Liver (tissue), 9 donors: ENCODE data around the gene QSOX1. TPM values are rescaled to one million over a fixed set of nuclear protein-coding genes. Genes with fewer than 3 reads are reported as not detected.

Experiments
- DNase-seq: peaks from one replicate; pipeline ENCODE4 v3.0.0-alpha.2; 2017; ENCODE audit warnings: low spot score
- H3K27ac ChIP-seq, 2 donors: one replicate each; pipeline ENCODE4 v1.7.0; 2013; ENCODE audit warnings: inconsistent platforms in 2 of 2, low read length in 2 of 2, control low read depth in 1 of 2, low read depth in 1 of 2, mild to moderate bottlenecking in 1 of 2
- H3K27me3 ChIP-seq, 4 donors: one replicate each; pipeline versions ENCODE4 v1.6.1 to v1.7.0; 2013; ENCODE audit warnings: low read length in 3 of 4, inconsistent platforms in 1 of 4, mild to moderate bottlenecking in 1 of 4, moderate library complexity in 1 of 4; ENCODE audit not compliant: control insufficient read depth in 4 of 4, insufficient read depth in 4 of 4
- H3K36me3 ChIP-seq, 4 donors: one replicate each; pipeline versions ENCODE4 v1.6.1 to v1.7.0; 2013; ENCODE audit warnings: low read length in 3 of 4, mild to moderate bottlenecking in 3 of 4, low read depth in 1 of 4, moderate library complexity in 1 of 4; ENCODE audit not compliant: control insufficient read depth in 4 of 4, insufficient read depth in 3 of 4
- H3K4me1 ChIP-seq, 4 donors: one replicate each; pipeline versions ENCODE4 v1.6.1 to v1.7.0; 2013; ENCODE audit warnings: low read length in 3 of 4, mild to moderate bottlenecking in 3 of 4, moderate library complexity in 1 of 4; ENCODE audit not compliant: control insufficient read depth in 4 of 4, insufficient read depth in 4 of 4
- H3K4me3 ChIP-seq, 3 donors: one replicate each; pipeline versions ENCODE4 v1.6.1 to v1.7.0; 2013; ENCODE audit warnings: low read length in 3 of 3, control low read depth in 1 of 3, low read depth in 1 of 3, mild to moderate bottlenecking in 1 of 3
- H3K9ac ChIP-seq, 2 donors: one replicate each; pipeline ENCODE4 v1.7.0; 2013; ENCODE audit warnings: low read length in 2 of 2, mild to moderate bottlenecking in 2 of 2, moderate library complexity in 2 of 2, control low read depth in 1 of 2, low read depth in 1 of 2
- H3K9me3 ChIP-seq, 4 donors: one replicate each; pipeline versions ENCODE4 v1.6.1 to v1.7.0; 2013; ENCODE audit warnings: low read length in 3 of 4; ENCODE audit not compliant: control insufficient read depth in 4 of 4
- EGR1 ChIP-seq, 2 donors: IDR thresholded peaks; 2 replicates each; pipeline ENCODE4 v1.6.1; 2016 to 2018; ENCODE audit warnings: antibody characterized with exemption in 2 of 2, low read depth in 2 of 2
- FOXA1 ChIP-seq: IDR thresholded peaks from 2 replicates; pipeline ENCODE4 v1.6.1; 2016; ENCODE audit warnings: antibody characterized with exemption
- FOXA2 ChIP-seq: IDR thresholded peaks from 2 replicates; pipeline ENCODE4 v1.6.1; 2016; ENCODE audit warnings: antibody characterized with exemption
- GABPA ChIP-seq, 2 donors: IDR thresholded peaks in 1 of 2; conservative IDR thresholded peaks in 1 of 2; 2 replicates each; pipeline ENCODE4 v1.6.1; 2016; ENCODE audit warnings: antibody characterized with exemption in 2 of 2, mild to moderate bottlenecking in 1 of 2, moderate library complexity in 1 of 2
- HNF4A ChIP-seq, 2 donors: conservative IDR thresholded peaks; 2 replicates each; pipeline ENCODE4 v1.6.1; 2016; ENCODE audit warnings: antibody characterized with exemption in 2 of 2, mild to moderate bottlenecking in 2 of 2
- HNF4G ChIP-seq: IDR thresholded peaks from 2 replicates; pipeline ENCODE4 v1.6.1; 2016; ENCODE audit warnings: antibody characterized with exemption
- NR2F2 ChIP-seq: IDR thresholded peaks from 2 replicates; pipeline ENCODE4 v1.6.1; 2016; ENCODE audit warnings: antibody characterized with exemption
- RXRA ChIP-seq, 2 donors: IDR thresholded peaks; 2 replicates each; pipeline ENCODE4 v1.6.1; 2017 to 2018; ENCODE audit warnings: antibody characterized with exemption in 2 of 2, mild to moderate bottlenecking in 1 of 2
- SP1 ChIP-seq: IDR thresholded peaks from 2 replicates; pipeline ENCODE4 v1.6.1; 2018; ENCODE audit warnings: antibody characterized with exemption, mild to moderate bottlenecking
- TAF1 ChIP-seq: conservative IDR thresholded peaks from 2 replicates; pipeline ENCODE4 v1.6.1; 2016; ENCODE audit warnings: antibody characterized with exemption, mild to moderate bottlenecking
- YY1 ChIP-seq: IDR thresholded peaks from 2 replicates; pipeline ENCODE4 v1.6.1; 2016; ENCODE audit warnings: antibody characterized with exemption, mild to moderate bottlenecking
- WGBS: extraction: QIAGEN DNeasy Blood & Tissue Kit; methylation state at CpG from one replicate; pipeline ENCODE4 v1.1.7; 2013; 5-methylcytosine and 5-hydroxymethylcytosine counted together
- polyA plus RNA-seq, 2 donors: library from polyadenylated mRNA; stranded (reverse) in 1 of 2; unstranded in 1 of 2; fragments of 200-250 nt in 1 of 2; fragments of >200 nt in 1 of 2; fragmentation: Nextera tagmentation in 1 of 2; extraction: Ambion mirVana in 1 of 2; gene quantifications; one replicate each; pipeline versions ENCODE4 v1.2.1 to v1.2.3, GENCODE V29; 2013 to 2015
- total RNA-seq, 2 donors: library from RNA; depleted of rRNA; stranded (reverse); fragments of >200 nt; gene quantifications; one replicate each; pipeline ENCODE4 v1.2.3, GENCODE V29; 2014
- TF ChIP-seq, protein P1 (sequence below): IDR thresholded peaks from 2 replicates; pipeline ENCODE4 v1.6.1; 2016; ENCODE audit warnings: antibody characterized with exemption, mild to moderate bottlenecking
- TF ChIP-seq, protein P2 (sequence below): fragments of 150-350 bp; IDR thresholded peaks from 2 replicates; pipeline ENCODE4 v1.5.1; 2017; ENCODE audit warnings: improper control_type of control experiment, low read depth, low read length; ENCODE audit not compliant: missing input control
- TF ChIP-seq, protein P3 (sequence below): IDR thresholded peaks from 2 replicates; pipeline ENCODE4 v1.6.1; 2016; ENCODE audit warnings: antibody characterized with exemption
- TF ChIP-seq, protein P4 (sequence below): IDR thresholded peaks from 2 replicates; pipeline ENCODE4 v1.6.1; 2016; ENCODE audit warnings: antibody characterized with exemption
- TF ChIP-seq, protein P5 (sequence below): IDR thresholded peaks from 2 replicates; pipeline ENCODE4 v1.6.1; 2016; ENCODE audit warnings: antibody characterized with exemption
- donor health status: healthy.
- donor health status: healthy.
- donor health status: healthy.
- donor health status: healthy.
- donor health status: healthy.

Gene QSOX1
- total and polyA plus RNA-seq, 4 donors = 14.3 to 49.2 (median 38.1) TPM

DNA sequence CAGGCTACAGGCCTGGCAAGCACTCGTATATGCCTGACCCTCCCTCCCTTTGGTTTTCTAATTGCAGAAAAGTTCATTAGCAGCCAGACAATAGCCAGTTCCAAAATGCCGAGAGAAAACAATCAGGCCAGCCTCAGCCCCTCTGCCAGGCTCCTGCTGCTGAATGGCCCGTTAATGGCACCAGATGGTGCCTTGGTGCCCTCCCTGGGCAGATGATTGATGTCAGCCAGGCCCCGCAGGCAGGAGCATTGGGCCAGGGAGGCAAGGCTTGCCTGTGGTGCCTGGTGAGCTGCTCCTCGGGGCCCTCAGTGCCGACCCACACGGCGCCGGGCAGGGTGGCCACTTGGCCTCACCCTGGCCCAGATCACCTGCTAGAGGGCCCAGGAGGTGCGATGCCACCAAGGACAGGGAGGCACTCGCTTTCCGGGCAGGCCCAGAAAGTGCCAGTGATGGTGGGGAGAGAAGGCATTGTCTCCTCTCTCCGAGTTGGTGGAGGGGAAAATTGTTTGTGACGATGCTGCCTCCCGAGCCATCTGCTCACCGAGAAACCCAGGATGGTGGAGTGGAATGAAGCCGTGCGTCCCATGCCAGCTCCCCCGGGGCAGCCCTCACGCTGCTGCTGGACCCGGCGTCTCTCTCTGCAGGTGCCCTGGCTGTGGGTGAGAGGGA, 28.1 kb downstream of the QSOX1 start (continued):
- TF ChIP-seq, protein P1, sequence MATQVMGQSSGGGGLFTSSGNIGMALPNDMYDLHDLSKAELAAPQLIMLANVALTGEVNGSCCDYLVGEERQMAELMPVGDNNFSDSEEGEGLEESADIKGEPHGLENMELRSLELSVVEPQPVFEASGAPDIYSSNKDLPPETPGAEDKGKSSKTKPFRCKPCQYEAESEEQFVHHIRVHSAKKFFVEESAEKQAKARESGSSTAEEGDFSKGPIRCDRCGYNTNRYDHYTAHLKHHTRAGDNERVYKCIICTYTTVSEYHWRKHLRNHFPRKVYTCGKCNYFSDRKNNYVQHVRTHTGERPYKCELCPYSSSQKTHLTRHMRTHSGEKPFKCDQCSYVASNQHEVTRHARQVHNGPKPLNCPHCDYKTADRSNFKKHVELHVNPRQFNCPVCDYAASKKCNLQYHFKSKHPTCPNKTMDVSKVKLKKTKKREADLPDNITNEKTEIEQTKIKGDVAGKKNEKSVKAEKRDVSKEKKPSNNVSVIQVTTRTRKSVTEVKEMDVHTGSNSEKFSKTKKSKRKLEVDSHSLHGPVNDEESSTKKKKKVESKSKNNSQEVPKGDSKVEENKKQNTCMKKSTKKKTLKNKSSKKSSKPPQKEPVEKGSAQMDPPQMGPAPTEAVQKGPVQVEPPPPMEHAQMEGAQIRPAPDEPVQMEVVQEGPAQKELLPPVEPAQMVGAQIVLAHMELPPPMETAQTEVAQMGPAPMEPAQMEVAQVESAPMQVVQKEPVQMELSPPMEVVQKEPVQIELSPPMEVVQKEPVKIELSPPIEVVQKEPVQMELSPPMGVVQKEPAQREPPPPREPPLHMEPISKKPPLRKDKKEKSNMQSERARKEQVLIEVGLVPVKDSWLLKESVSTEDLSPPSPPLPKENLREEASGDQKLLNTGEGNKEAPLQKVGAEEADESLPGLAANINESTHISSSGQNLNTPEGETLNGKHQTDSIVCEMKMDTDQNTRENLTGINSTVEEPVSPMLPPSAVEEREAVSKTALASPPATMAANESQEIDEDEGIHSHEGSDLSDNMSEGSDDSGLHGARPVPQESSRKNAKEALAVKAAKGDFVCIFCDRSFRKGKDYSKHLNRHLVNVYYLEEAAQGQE = no peak
- TF ChIP-seq, protein P2, sequence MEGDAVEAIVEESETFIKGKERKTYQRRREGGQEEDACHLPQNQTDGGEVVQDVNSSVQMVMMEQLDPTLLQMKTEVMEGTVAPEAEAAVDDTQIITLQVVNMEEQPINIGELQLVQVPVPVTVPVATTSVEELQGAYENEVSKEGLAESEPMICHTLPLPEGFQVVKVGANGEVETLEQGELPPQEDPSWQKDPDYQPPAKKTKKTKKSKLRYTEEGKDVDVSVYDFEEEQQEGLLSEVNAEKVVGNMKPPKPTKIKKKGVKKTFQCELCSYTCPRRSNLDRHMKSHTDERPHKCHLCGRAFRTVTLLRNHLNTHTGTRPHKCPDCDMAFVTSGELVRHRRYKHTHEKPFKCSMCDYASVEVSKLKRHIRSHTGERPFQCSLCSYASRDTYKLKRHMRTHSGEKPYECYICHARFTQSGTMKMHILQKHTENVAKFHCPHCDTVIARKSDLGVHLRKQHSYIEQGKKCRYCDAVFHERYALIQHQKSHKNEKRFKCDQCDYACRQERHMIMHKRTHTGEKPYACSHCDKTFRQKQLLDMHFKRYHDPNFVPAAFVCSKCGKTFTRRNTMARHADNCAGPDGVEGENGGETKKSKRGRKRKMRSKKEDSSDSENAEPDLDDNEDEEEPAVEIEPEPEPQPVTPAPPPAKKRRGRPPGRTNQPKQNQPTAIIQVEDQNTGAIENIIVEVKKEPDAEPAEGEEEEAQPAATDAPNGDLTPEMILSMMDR = no peak

DNA sequence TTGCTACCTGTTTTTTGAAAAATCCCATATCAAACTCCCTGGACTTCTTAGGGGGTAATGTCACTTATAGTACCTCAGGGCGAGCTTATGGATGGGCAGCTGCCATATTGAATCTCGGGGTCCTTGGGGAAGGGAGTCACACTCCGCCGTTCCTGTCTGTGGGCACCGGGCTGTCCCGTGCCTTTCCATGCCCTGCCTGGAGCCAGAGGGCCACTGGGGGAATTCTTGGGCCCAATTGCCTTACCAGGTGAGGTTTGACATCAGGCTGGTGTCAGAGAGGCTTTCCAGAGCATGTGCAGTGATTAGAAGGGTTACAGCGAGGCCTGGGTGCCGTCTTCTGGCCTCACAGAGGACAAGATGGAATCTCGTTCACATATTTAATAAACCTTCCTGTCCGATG, 28.8 kb downstream of the QSOX1 start:
- 95% methylated on average over 10 of the region's 10 CpGs for WGBS
- H3K36me3 ChIP-seq = peaks cover 0 to 10% (median 2%) of the 10 kb centered on the region in 4 donors
- DNase-seq = no peak

DNA sequence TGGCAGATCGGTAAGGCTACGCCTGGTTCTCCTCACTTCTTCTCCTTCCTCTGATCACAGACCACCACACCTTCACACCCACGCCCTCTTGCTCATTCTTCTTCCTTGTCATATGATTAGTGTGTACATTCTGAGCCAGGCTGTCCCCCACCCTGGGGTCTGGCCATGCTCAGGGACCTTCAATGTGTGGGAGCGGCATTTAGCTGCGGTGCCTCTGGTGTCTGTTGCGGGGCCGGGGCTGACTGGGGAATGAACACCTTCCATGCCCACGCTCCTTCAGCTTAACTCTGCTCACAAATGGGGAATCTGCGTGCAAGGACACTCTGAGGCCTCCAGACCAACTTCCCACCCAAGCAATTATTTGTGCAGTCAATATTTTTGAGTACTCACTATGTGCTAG, 29.4 kb downstream of the QSOX1 start:
- Histone ChIP-seq H3K36me3 (peaks cover 0 to 10% (median 2%) of the 10 kb centered on the region in 4 donors), H3K4me1 (no peaks in the 10 kb centered on the region), H3K9me3 (no peaks in the 10 kb centered on the region), H3K9ac (no peak overlapping the region), H3K27me3 (no peaks in the 10 kb centered on the region), H3K4me3 (no peak overlapping the region), H3K27ac (no peak overlapping the region)
- no peak for DNase-seq
- WGBS = 94% methylated on average over 9 of the region's 9 CpGs
- no peak for TF ChIP-seq NR2F2
- TF ChIP-seq, protein P1 = no peak
- TF ChIP-seq, protein P2 = no peak
- TF ChIP-seq RXRA (IDR thresholded peaks at IDR 0.05) = no peak
- TF ChIP-seq, protein P3, sequence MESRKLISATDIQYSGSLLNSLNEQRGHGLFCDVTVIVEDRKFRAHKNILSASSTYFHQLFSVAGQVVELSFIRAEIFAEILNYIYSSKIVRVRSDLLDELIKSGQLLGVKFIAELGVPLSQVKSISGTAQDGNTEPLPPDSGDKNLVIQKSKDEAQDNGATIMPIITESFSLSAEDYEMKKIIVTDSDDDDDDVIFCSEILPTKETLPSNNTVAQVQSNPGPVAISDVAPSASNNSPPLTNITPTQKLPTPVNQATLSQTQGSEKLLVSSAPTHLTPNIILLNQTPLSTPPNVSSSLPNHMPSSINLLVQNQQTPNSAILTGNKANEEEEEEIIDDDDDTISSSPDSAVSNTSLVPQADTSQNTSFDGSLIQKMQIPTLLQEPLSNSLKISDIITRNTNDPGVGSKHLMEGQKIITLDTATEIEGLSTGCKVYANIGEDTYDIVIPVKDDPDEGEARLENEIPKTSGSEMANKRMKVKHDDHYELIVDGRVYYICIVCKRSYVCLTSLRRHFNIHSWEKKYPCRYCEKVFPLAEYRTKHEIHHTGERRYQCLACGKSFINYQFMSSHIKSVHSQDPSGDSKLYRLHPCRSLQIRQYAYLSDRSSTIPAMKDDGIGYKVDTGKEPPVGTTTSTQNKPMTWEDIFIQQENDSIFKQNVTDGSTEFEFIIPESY = no peak
- TF ChIP-seq YY1 = no peak
- no peak for TF ChIP-seq FOXA2
- TF ChIP-seq GABPA (IDR thresholded peaks at IDR 0.05 in 1 of 2, conservative IDR thresholded peaks at IDR 0.05 in 1 of 2) = no peak
- no peak for TF ChIP-seq HNF4A (conservative IDR thresholded peaks at IDR 0.05)
- no peak for TF ChIP-seq FOXA1
- no peak for TF ChIP-seq TAF1
- TF ChIP-seq EGR1 (IDR thresholded peaks at IDR 0.05; ENCODE audit: low read depth in 2 of 2) = no peak

More for the DNA sequence above, 28.8 kb downstream of the QSOX1 start:
- H3K9ac ChIP-seq = no peak overlapping the region
- H3K4me1 ChIP-seq = no peaks in the 10 kb centered on the region
- H3K27ac ChIP-seq = no peak overlapping the region
- H3K9me3 ChIP-seq = no peaks in the 10 kb centered on the region
- no peak overlapping the region for H3K4me3 ChIP-seq
- TF ChIP-seq HNF4G (no peak), SP1 (no peak), HNF4A (conservative IDR thresholded peaks at IDR 0.05) (no peak), FOXA2 (no peak), YY1 (no peak)
- TF ChIP-seq, protein P4, sequence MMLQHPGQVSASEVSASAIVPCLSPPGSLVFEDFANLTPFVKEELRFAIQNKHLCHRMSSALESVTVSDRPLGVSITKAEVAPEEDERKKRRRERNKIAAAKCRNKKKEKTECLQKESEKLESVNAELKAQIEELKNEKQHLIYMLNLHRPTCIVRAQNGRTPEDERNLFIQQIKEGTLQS = no peak
- TF ChIP-seq, protein P5, sequence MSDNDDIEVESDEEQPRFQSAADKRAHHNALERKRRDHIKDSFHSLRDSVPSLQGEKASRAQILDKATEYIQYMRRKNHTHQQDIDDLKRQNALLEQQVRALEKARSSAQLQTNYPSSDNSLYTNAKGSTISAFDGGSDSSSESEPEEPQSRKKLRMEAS = no peak
- no peaks in the 10 kb centered on the region for H3K27me3 ChIP-seq
